Osteocyte (in vitro differentiated cells): Measurements from ENCODE around the gene RAB40AL. TPM values are rescaled to one million over a fixed set of nuclear protein-coding genes. Genes with fewer than 3 reads are reported as not detected.
A peak's percentile ranks its signal among the peaks of the same experiment; 100 is the strongest.
"Not testable (repeated sequence)": the region's sequence is repeated elsewhere in the genome, so short reads cannot be mapped to it uniquely, and the experiment has no call there.

Experiments
- DNase-seq: peaks from one replicate; pipeline ENCODE4 v3.0.0; 2021; ENCODE audit warnings: mixed read lengths; ENCODE audit not compliant: unreplicated experiment; ENCODE audit errors: extremely low spot score
- H3K27ac Mint-ChIP-seq: one replicate; pipeline ENCODE4 v1.8.0; 2021; ENCODE audit warnings: mild to moderate bottlenecking, mixed read lengths; ENCODE audit not compliant: unreplicated experiment
- H3K27me3 Mint-ChIP-seq: one replicate; pipeline ENCODE4 v1.8.0; 2021; ENCODE audit warnings: mixed read lengths; ENCODE audit not compliant: unreplicated experiment
- H3K36me3 Mint-ChIP-seq: one replicate; pipeline ENCODE4 v1.8.0; 2021; ENCODE audit warnings: mixed read lengths; ENCODE audit not compliant: unreplicated experiment
- H3K4me1 Mint-ChIP-seq: one replicate; pipeline ENCODE4 v1.8.0; 2021; ENCODE audit warnings: mixed read lengths; ENCODE audit not compliant: unreplicated experiment
- H3K4me3 Mint-ChIP-seq: one replicate; pipeline ENCODE4 v1.8.0; 2021; ENCODE audit warnings: mild to moderate bottlenecking, moderate library complexity, mixed read lengths; ENCODE audit not compliant: unreplicated experiment
- H3K9me3 Mint-ChIP-seq: one replicate; pipeline ENCODE4 v1.8.0; 2021; ENCODE audit warnings: mixed read lengths; ENCODE audit not compliant: unreplicated experiment
- long read RNA-seq: library from polyadenylated mRNA; unstranded; transcript quantifications from one replicate; pipeline ENCODE4 v2.0.0, GENCODE V29; 2021
- total RNA-seq: library from RNA; stranded (reverse); gene quantifications from 2 replicates; pipeline ENCODE4 v1.2.1, GENCODE V29; 2021
- TF ChIP-seq, protein P1 (sequence below): fragments of 200-600 bp; sonication (generic); IDR thresholded peaks from 2 replicates; pipeline ENCODE4 v1.5.0; 2021; ENCODE audit warnings: antibody characterized with exemption, mild to moderate bottlenecking, moderate library complexity

RAB40AL gene, protein sequence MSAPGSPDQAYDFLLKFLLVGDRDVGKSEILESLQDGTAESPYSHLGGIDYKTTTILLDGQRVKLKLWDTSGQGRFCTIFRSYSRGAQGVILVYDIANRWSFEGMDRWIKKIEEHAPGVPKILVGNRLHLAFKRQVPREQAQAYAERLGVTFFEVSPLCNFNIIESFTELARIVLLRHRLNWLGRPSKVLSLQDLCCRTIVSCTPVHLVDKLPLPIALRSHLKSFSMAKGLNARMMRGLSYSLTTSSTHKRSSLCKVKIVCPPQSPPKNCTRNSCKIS
- total RNA-seq: 0.81 and 1.3 TPM in 2 replicates
- long read RNA-seq: 0 reads

DNA sequence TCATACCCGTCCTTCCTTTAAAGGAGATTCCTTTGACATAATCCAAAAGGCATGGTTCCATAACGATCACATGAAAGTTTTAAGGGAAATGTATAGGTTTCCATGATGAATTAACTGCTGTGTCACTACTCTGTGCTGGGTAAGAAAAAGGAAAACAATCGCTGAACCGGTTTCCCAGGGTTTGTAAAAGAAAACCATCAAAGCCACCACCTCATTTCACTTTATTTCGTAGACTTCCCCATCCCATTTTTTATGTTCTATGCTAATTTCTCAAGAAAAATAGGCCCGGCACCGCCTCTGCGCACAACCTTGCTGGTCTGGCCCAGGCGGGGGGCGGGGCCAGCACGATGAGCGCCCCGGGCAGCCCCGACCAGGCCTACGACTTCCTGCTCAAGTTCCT, at the start of gene RAB40AL:
Gene RAB40AL, plus strand, starts transcription at position 301 of the 400 bp plus-strand sequence. Its CDS starts 47 bp downstream, at position 348.
- H3K27ac Mint-ChIP-seq, H3K36me3 Mint-ChIP-seq, H3K4me3 Mint-ChIP-seq, DNase-seq, H3K9me3 Mint-ChIP-seq, H3K4me1 Mint-ChIP-seq, H3K27me3 Mint-ChIP-seq: not testable (repeated sequence)

DNA sequence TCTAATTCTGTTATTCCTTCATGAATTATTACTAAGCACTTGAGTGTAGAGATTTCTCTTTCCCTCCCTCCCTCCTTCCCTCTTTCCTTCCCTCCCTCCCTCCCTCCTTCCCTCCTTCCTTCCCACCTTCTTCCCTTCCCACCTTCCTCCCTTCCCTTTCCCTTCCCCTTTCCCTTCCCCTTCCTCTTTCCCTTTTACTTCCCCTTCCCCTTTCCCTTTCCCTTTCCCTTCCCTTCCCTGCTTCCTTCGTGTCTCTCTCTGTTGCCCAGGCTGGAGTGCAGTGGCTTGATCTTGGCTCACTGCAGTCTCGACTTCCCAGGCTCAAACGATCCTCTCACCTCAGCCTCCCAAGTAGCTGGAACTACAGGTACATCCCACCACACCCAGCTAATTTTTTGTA, 49.4 kb upstream of the RAB40AL start:
- DNase-seq: no peak
- Mint-ChIP-seq H3K4me3 (no peak overlapping the region), H3K4me1 (peaks cover 7% of the 10 kb centered on the region), H3K27ac (no peak overlapping the region), H3K27me3 (no peaks in the 10 kb centered on the region), H3K9me3 (peaks cover 13% of the 10 kb centered on the region), H3K36me3 (no peaks in the 10 kb centered on the region)
- TF ChIP-seq, protein P1, sequence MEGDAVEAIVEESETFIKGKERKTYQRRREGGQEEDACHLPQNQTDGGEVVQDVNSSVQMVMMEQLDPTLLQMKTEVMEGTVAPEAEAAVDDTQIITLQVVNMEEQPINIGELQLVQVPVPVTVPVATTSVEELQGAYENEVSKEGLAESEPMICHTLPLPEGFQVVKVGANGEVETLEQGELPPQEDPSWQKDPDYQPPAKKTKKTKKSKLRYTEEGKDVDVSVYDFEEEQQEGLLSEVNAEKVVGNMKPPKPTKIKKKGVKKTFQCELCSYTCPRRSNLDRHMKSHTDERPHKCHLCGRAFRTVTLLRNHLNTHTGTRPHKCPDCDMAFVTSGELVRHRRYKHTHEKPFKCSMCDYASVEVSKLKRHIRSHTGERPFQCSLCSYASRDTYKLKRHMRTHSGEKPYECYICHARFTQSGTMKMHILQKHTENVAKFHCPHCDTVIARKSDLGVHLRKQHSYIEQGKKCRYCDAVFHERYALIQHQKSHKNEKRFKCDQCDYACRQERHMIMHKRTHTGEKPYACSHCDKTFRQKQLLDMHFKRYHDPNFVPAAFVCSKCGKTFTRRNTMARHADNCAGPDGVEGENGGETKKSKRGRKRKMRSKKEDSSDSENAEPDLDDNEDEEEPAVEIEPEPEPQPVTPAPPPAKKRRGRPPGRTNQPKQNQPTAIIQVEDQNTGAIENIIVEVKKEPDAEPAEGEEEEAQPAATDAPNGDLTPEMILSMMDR: no peak

DNA sequence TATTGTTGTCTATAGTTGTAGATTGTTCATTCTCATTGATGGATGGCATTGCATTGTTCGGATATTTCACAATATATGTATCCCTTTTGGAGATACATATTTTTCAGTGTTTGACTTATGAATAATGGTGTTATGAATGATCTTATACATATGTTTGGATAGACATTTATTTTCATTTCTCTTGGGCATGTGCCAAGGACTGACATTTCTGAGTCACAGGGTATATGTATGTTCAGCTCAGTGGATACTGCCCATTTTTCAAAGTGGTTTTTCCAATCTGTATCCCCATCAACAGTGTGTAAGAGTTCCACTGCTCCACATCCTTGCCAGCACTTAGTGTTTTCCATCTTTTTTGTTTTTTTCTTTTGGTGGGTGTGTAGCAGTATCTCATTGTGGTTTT, 45.0 kb upstream of the RAB40AL start:
- Mint-ChIP-seq H3K36me3 (no peaks in the 10 kb centered on the region), H3K27ac (no peak overlapping the region), H3K4me1 (peaks cover 7% of the 10 kb centered on the region), H3K9me3 (peaks cover 13% of the 10 kb centered on the region), H3K4me3 (no peak overlapping the region), H3K27me3 (no peaks in the 10 kb centered on the region)
- no peak for DNase-seq
- TF ChIP-seq, protein P1: no peak

DNA sequence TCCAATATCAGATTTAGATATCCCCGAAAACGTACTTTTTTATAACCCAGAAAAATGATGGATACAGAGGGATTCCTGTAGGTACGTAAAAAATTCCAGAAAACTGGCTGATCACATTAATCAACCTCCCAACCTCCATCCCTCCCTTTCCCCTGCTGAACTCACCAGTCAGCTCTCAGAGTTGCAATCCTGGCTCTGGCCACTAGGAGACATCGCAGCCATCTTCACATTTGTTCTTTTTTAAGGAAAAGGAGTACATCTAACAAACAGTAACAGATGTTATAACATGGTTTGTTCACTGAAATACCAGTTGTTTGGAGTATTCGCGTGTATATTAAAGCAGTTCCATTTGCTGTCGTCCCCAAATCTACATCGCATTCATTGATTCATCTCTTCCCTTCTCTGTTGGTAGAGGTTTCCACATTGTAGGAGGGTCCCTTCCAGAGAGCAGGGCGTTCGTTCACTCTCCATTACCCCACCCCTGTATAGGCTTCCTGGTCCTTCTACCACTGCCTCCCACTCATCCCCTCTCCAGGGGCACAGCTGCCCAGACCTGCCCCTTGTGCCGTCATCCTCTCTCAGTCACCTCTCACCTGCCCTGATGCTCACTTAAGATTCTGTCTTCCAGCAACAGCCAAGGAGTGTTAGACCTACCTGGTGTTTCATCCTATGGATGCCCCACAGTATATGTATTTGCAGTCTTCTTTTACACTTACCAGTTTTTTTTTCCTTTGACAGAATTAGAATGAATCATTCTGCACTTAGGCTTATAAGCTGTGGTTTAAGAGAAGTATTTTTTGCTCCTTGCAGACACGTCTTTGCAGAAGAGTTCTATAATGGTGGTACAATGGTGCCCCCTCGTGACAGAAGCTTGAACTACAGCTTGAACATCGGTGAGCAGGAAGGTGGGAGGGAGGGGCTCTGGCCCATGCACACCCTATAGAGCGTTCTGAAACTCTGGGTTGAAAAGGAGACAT, 36.8 kb upstream of the RAB40AL start:
- Mint-ChIP-seq H3K4me1 (peaks cover 3% of the 10 kb centered on the region), H3K4me3 (no peak overlapping the region), H3K9me3 (no peaks in the 10 kb centered on the region), H3K36me3 (no peaks in the 10 kb centered on the region), H3K27ac (no peak overlapping the region), H3K27me3 (no peaks in the 10 kb centered on the region)
- TF ChIP-seq, protein P1: peak; percentile 67
- DNase-seq: peak; percentile 90

DNA sequence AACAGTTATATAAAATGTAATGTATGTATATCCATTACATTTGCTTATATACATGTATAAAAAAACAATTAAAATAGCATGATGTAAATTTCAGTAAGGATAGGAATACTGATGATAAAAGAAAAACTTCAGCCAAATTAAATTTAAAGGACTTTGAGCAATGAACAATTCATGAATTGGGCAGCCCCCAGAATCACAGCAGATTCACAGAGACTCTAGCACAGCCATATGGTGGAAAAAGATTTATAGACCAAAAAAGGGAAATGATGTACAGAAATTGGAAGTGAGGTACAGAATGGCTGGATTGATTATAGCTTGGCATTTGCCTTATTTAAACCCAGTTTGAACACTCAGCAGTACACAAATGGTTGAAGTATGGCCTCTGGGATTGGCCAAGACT, 34.7 kb upstream of the RAB40AL start:
- TF ChIP-seq, protein P1: no peak
- no peak overlapping the region for H3K27ac Mint-ChIP-seq
- H3K36me3 Mint-ChIP-seq: no peaks in the 10 kb centered on the region
- peaks cover 3% of the 10 kb centered on the region for H3K4me1 Mint-ChIP-seq
- no peaks in the 10 kb centered on the region for H3K9me3 Mint-ChIP-seq
- H3K4me3 Mint-ChIP-seq: no peak overlapping the region
- H3K27me3 Mint-ChIP-seq: no peaks in the 10 kb centered on the region
- no peak for DNase-seq
